Neural cell (in vitro differentiated cells): ENCODE results near the gene IYD. TPM values are rescaled to one million over a fixed set of nuclear protein-coding genes. Genes with fewer than 3 reads are reported as not detected.

Source experiments
- H2AFZ ChIP-seq: fragments of 200-600, 300-800 bp; sonication (generic), shearing (Covaris generic); 2 replicates; pipeline ENCODE4 v1.6.0; 2014; ENCODE audit warnings: low read depth, mild to moderate bottlenecking, antibody characterized with exemption, low read length, moderate library complexity
- H3F3A ChIP-seq: fragments of 200-600 bp; shearing (Covaris generic); 2 replicates; pipeline ENCODE4 v1.6.1; 2016; ENCODE audit warnings: mild to moderate bottlenecking, moderate library complexity, mixed read lengths, antibody characterized with exemption, low read length; ENCODE audit not compliant: insufficient read depth, poor library complexity, severe bottlenecking
- H3K27ac ChIP-seq: fragments of 200-600, 300-800 bp; sonication (generic), shearing (Covaris generic); 2 replicates; pipeline ENCODE4 v1.5.1; 2014; ENCODE audit warnings: mild to moderate bottlenecking, low read length, moderate library complexity
- H3K27me3 ChIP-seq: fragments of 300-800, 200-600 bp; sonication (generic), shearing (Covaris generic); 2 replicates; pipeline ENCODE4 v1.6.0; 2014; ENCODE audit warnings: mild to moderate bottlenecking, low read depth, low read length, moderate library complexity; ENCODE audit not compliant: insufficient read depth
- H3K36me3 ChIP-seq: fragments of 300-800, 200-600 bp; sonication (generic), shearing (Covaris generic); 2 replicates; pipeline ENCODE4 v1.5.1; 2014; ENCODE audit warnings: mild to moderate bottlenecking, antibody characterized with exemption, low read length, moderate library complexity; ENCODE audit not compliant: insufficient read depth
- H3K4me2 ChIP-seq: fragments of 300-800, 200-600 bp; sonication (generic), shearing (Covaris generic); 2 replicates; pipeline ENCODE4 v1.6.0; 2014; ENCODE audit warnings: mild to moderate bottlenecking, low read length
- H3K4me3 ChIP-seq: fragments of 300-800, 200-600 bp; sonication (generic), shearing (Covaris generic); 2 replicates; pipeline ENCODE4 v1.5.1; 2014; ENCODE audit warnings: mild to moderate bottlenecking, low read length, moderate library complexity
- H3K79me2 ChIP-seq: fragments of 200-600 bp; shearing (Covaris generic); replicated peaks from 2 replicates; pipeline ENCODE4 v1.6.0; 2014; ENCODE audit warnings: mild to moderate bottlenecking, low read length, moderate library complexity; ENCODE audit not compliant: insufficient read depth
- H3K9ac ChIP-seq: fragments of 300-800, 200-600 bp; sonication (generic), shearing (Covaris generic); 2 replicates; pipeline ENCODE4 v1.6.1; 2016; ENCODE audit warnings: mild to moderate bottlenecking, low read length, mixed read lengths
- H3K9me2 ChIP-seq: fragments of 200-600 bp; shearing (Covaris generic); 2 replicates; pipeline ENCODE4 v1.6.1; 2016; ENCODE audit warnings: mild to moderate bottlenecking, low read length, mixed read lengths; ENCODE audit not compliant: insufficient read depth
- H3K9me3 ChIP-seq: fragments of 200-600, 300-800 bp; sonication (generic), shearing (Covaris generic); 2 replicates; pipeline ENCODE4 v1.6.1; 2016; ENCODE audit warnings: mild to moderate bottlenecking, mixed run types, low read length, moderate library complexity, mixed read lengths
- H4K20me1 ChIP-seq: fragments of 200-600 bp; shearing (Covaris generic); 2 replicates; pipeline ENCODE4 v1.6.1; 2016; ENCODE audit warnings: mild to moderate bottlenecking, mixed run types; ENCODE audit not compliant: insufficient read depth
- CTCF ChIP-seq: fragments of 450-650 bp; IDR thresholded peaks from 2 replicates; pipeline ENCODE4 v1.5.1; 2014; ENCODE audit warnings: antibody characterized with exemption, mild to moderate bottlenecking, moderate library complexity; ENCODE audit not compliant: poor library complexity, severe bottlenecking
- EP300 ChIP-seq: fragments of 450-650 bp; conservative IDR thresholded peaks from 2 replicates; pipeline ENCODE4 v1.6.1; 2014; ENCODE audit warnings: antibody characterized with exemption, mild to moderate bottlenecking, moderate library complexity; ENCODE audit not compliant: poor library complexity, severe bottlenecking
- EZH2 ChIP-seq: fragments of 200-600, 300-800 bp; shearing (Covaris generic), sonication (generic); IDR thresholded peaks from 2 replicates; pipeline ENCODE4 v1.6.1; 2014; ENCODE audit warnings: antibody characterized with exemption, low read length, borderline replicate concordance, mild to moderate bottlenecking; ENCODE audit not compliant: insufficient read depth, poor library complexity, severe bottlenecking
- MXI1 ChIP-seq: fragments of 450-650 bp; conservative IDR thresholded peaks from 2 replicates; pipeline ENCODE4 v1.6.1; 2014; ENCODE audit warnings: antibody characterized with exemption, mild to moderate bottlenecking; ENCODE audit not compliant: poor library complexity, severe bottlenecking
- POLR2AphosphoS5 ChIP-seq: IDR thresholded peaks from 2 replicates; pipeline ENCODE4 v1.6.1; 2012
- RAD21 ChIP-seq: fragments of 450-650 bp; conservative IDR thresholded peaks from 2 replicates; pipeline ENCODE4 v1.6.1; 2014; ENCODE audit warnings: antibody characterized with exemption, mild to moderate bottlenecking, moderate library complexity
- REST ChIP-seq: IDR thresholded peaks from 2 replicates; pipeline ENCODE4 v1.6.1; 2012; ENCODE audit warnings: borderline replicate concordance
- SMC3 ChIP-seq: fragments of 450-650 bp; conservative IDR thresholded peaks from 2 replicates; pipeline ENCODE4 v1.6.1; 2014; ENCODE audit warnings: antibody characterized with exemption, mild to moderate bottlenecking, moderate library complexity; ENCODE audit not compliant: poor library complexity
- TAF1 ChIP-seq: IDR thresholded peaks from 2 replicates; pipeline ENCODE4 v1.6.1; 2012; ENCODE audit warnings: low read depth
- polyA plus RNA-seq: library from polyadenylated mRNA; depleted of rRNA; stranded (reverse); fragments of >200 nt; gene quantifications from 2 replicates; pipeline ENCODE4 v1.2.3, GENCODE V29; 2014

IYD gene
- polyA plus RNA-seq, 1 donor from 2014 or later = not detected

GRCh38 chr6:150417250-150417649 lies 48.4 kb downstream of the IYD start:
- TF ChIP-seq SMC3 = no peak
- TF ChIP-seq EZH2 = no peak
- TF ChIP-seq EP300 = no peak
- TF ChIP-seq CTCF = no peak
- TF ChIP-seq MXI1 = no peak
- no peak for TF ChIP-seq REST
- Histone ChIP-seq H2AFZ (no peak overlapping the region), H4K20me1 (no peaks in the 10 kb centered on the region), H3K4me2 (no peak overlapping the region), H3K4me3 (no peak overlapping the region), H3K9ac (no peak overlapping the region), H3F3A (no peaks in the 10 kb centered on the region), H3K9me2 (no peaks in the 10 kb centered on the region), H3K9me3 (no peaks in the 10 kb centered on the region), H3K27ac (no peak overlapping the region), H3K36me3 (no peaks in the 10 kb centered on the region), H3K79me2 (no peaks in the 10 kb centered on the region), H3K27me3 (no peaks in the 10 kb centered on the region)

- no peaks in the 10 kb centered on the region for H3F3A ChIP-seq
- no peak overlapping the region for H2AFZ ChIP-seq
- H3K79me2 ChIP-seq = no peaks in the 10 kb centered on the region
- peak overlapping the region; percentile 10 for H3K4me2 ChIP-seq
- H3K27ac ChIP-seq = no peak overlapping the region
- no peaks in the 10 kb centered on the region for H3K9me3 ChIP-seq
- no peaks in the 10 kb centered on the region for H3K36me3 ChIP-seq
- H3K9me2 ChIP-seq = no peaks in the 10 kb centered on the region
- TF ChIP-seq EP300 (no peak), TAF1 (no peak), RAD21 (peak; percentile 81), MXI1 (no peak), REST (no peak), CTCF (peak; percentile 85), POLR2AphosphoS5 (no peak), SMC3 (peak; percentile 91)
- H3K9ac ChIP-seq = no peak overlapping the region
- H4K20me1 ChIP-seq = no peaks in the 10 kb centered on the region
- no peaks in the 10 kb centered on the region for H3K27me3 ChIP-seq
- H3K4me3 ChIP-seq = peak overlapping the region; percentile 24
These were observed 49.4 kb downstream of the IYD start for GRCh38 chr6:150417899-150418826.
